ENCODE measurements around the gene RINT1.
"Not testable (repeated sequence)": the region's sequence is repeated elsewhere in the genome, so short reads cannot be mapped to it uniquely, and the experiment has no call there.

GRCh38 chr7:105524423-105524822 lies 7.6 kb upstream of the RINT1 start:
- TF ChIP-seq, protein P1, sequence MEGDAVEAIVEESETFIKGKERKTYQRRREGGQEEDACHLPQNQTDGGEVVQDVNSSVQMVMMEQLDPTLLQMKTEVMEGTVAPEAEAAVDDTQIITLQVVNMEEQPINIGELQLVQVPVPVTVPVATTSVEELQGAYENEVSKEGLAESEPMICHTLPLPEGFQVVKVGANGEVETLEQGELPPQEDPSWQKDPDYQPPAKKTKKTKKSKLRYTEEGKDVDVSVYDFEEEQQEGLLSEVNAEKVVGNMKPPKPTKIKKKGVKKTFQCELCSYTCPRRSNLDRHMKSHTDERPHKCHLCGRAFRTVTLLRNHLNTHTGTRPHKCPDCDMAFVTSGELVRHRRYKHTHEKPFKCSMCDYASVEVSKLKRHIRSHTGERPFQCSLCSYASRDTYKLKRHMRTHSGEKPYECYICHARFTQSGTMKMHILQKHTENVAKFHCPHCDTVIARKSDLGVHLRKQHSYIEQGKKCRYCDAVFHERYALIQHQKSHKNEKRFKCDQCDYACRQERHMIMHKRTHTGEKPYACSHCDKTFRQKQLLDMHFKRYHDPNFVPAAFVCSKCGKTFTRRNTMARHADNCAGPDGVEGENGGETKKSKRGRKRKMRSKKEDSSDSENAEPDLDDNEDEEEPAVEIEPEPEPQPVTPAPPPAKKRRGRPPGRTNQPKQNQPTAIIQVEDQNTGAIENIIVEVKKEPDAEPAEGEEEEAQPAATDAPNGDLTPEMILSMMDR (IDR thresholded peaks at IDR 0.05; ENCODE audit: low read length), result not testable (repeated sequence)
- TF ChIP-seq EZH2 (optimal IDR thresholded peaks at IDR 0.05; ENCODE audit: low read depth, low read length), result not testable (repeated sequence)
